Activated CD4-positive, alpha-beta T cell treated with anti-CD3 and anti-CD28 coated beads, Interleukin-2, amount 50 U/mL, for 24 hours (primary cell): ENCODE results near the gene GDF11.

ENCODE experiments used
- DNase-seq, 2 donors: peaks; one replicate each; pipeline ENCODE4 v3.0.0-alpha.2; 2020; ENCODE audit warnings: low read depth in 1 of 2, low spot score in 1 of 2

GDF11 gene

GRCh38 chr12:55742719-55743405 is at the start of gene GDF11:
Gene GDF11, plus strand, starts transcription at chr12:55743122. Its CDS starts 195 bp downstream, at chr12:55743317.
- peak; percentile 50 to 60 for DNase-seq

GRCh38 chr12:55693323-55694187 is 49.4 kb upstream of the GDF11 start:
- DNase-seq = no peak

- DNase-seq = no peak
Observed at GRCh38 chr12:55694188-55694515, 48.8 kb upstream of the GDF11 start.

GRCh38 chr12:55694651-55695050 is 48.3 kb upstream of the GDF11 start:
- DNase-seq = no peak

- DNase-seq = no peak
Observed at GRCh38 chr12:55695349-55695748, 47.6 kb upstream of the GDF11 start.

- DNase-seq = no peak
Observed at GRCh38 chr12:55696141-55696540, 46.8 kb upstream of the GDF11 start.

- DNase-seq = no peak
Observed at GRCh38 chr12:55696796-55697462, 46.0 kb upstream of the GDF11 start.

- no peak for DNase-seq
Observed at GRCh38 chr12:55697686-55698085, 45.2 kb upstream of the GDF11 start.

- no peak for DNase-seq
Observed at GRCh38 chr12:55698241-55698955, 44.5 kb upstream of the GDF11 start.

GRCh38 chr12:55698965-55699364 is 44.0 kb upstream of the GDF11 start:
- DNase-seq = no peak

- DNase-seq = no peak
Observed at GRCh38 chr12:55699471-55700055, 43.4 kb upstream of the GDF11 start.

- no peak for DNase-seq
Observed at GRCh38 chr12:55700255-55701018, 42.5 kb upstream of the GDF11 start.

- no peak for DNase-seq
Observed at GRCh38 chr12:55702861-55703260, 40.1 kb upstream of the GDF11 start.

GRCh38 chr12:55703288-55703687 is 39.6 kb upstream of the GDF11 start:
- DNase-seq = no peak

GRCh38 chr12:55703901-55704761 is 38.8 kb upstream of the GDF11 start:
- no peak for DNase-seq

GRCh38 chr12:55704824-55705718 is 37.9 kb upstream of the GDF11 start:
- DNase-seq = no peak

GRCh38 chr12:55705782-55706402 is 37.0 kb upstream of the GDF11 start:
- no peak for DNase-seq
